Endothelial cell of umbilical vein (primary cell): ENCODE data around the gene NUP43. TPM values are rescaled to one million over a fixed set of nuclear protein-coding genes. Genes with fewer than 3 reads are reported as not detected.

Source experiments
- BruUV-seq: library from RNA; stranded (reverse); fragments of 400-500 nt; replicated peaks from 2 replicates; lab custom pipeline; 2021; lab: Mats Ljungman, UMichigan
- CTCF ChIA-PET: fragments of 300-600, 350-600 bp; sonication (Branson Sonifier 250); formaldehyde crosslinking; loops from one replicate; lab custom pipeline; 2021; ENCODE audit warnings: antibody characterized with exemption, inconsistent platforms; lab: Charles Lee
- POLR2A ChIA-PET: fragments of 300-600, 350-600 bp; sonication (Branson Sonifier 250); formaldehyde crosslinking; loops from one replicate; lab custom pipeline; 2021; ENCODE audit warnings: antibody characterized with exemption, inconsistent platforms; lab: Charles Lee
- DNase-seq: peaks from one replicate; pipeline ENCODE4 v3.0.0-alpha.2; 2011; ENCODE audit warnings: low read depth, low spot score
- FAIRE-seq: peaks from 2 replicates; lab custom pipeline; 2011; peaks lifted over from hg19 to GRCh38; lab: Jason Lieb, UNC
- H2AFZ ChIP-seq: 2 replicates; pipeline ENCODE4 v1.6.0; 2012; ENCODE audit warnings: low read depth, low read length, control low read depth, inconsistent platforms
- H3K27ac ChIP-seq: 2 replicates; pipeline ENCODE4 v1.5.1; 2011; ENCODE audit warnings: low read depth, mild to moderate bottlenecking, control low read depth, low read length, moderate library complexity; ENCODE audit not compliant: insufficient read depth
- H3K27me3 ChIP-seq, 2 experiments: 2 replicates each; pipeline versions ENCODE4 v1.6.0 to v1.6.1; 2011; ENCODE audit warnings: low read length in 2 of 2, mixed read lengths in 1 of 2; ENCODE audit not compliant: control insufficient read depth in 2 of 2, insufficient read depth in 2 of 2
- H3K36me3 ChIP-seq, 2 experiments: 2 replicates in 1 of 2; 3 replicates in 1 of 2; pipeline ENCODE4 v1.5.1; 2011; ENCODE audit warnings: low read length in 2 of 2, mild to moderate bottlenecking in 1 of 2, moderate library complexity in 1 of 2; ENCODE audit not compliant: control insufficient read depth in 2 of 2, insufficient read depth in 2 of 2; ENCODE audit errors: extremely low read depth in 1 of 2
- H3K4me1 ChIP-seq: 3 replicates; pipeline ENCODE4 v1.5.1; 2011; ENCODE audit warnings: mild to moderate bottlenecking, low read length; ENCODE audit not compliant: control insufficient read depth, insufficient read depth; ENCODE audit errors: extremely low read depth
- H3K4me2 ChIP-seq: 2 replicates; pipeline ENCODE4 v1.6.1; 2011; ENCODE audit warnings: low read length, control low read depth, mixed read lengths; ENCODE audit not compliant: insufficient read depth
- H3K4me3 ChIP-seq, 3 experiments: fragments of 200-600 bp in 1 of 3; sonication (generic), shearing (Covaris generic) in 1 of 3; replicated peaks in 1 of 3; 2 replicates each; pipeline ENCODE4 v1.5.1; 2011 to 2016; ENCODE audit warnings: control low read depth in 3 of 3, low read length in 3 of 3, mild to moderate bottlenecking in 2 of 3, inconsistent platforms in 1 of 3, low read depth in 1 of 3, moderate library complexity in 1 of 3; ENCODE audit not compliant: insufficient read depth in 1 of 3
- H3K79me2 ChIP-seq: 2 replicates; pipeline ENCODE4 v1.6.0; 2012; ENCODE audit warnings: low read length, inconsistent platforms; ENCODE audit not compliant: control insufficient read depth, insufficient read depth
- H3K9ac ChIP-seq: replicated peaks from 2 replicates; pipeline ENCODE3; 2011; ENCODE audit warnings: low read length, control low read depth; ENCODE audit not compliant: insufficient read depth; ENCODE audit errors: extremely low read depth
- H3K9me1 ChIP-seq: replicated peaks from 3 replicates; pipeline ENCODE4 v1.6.0; 2011; ENCODE audit warnings: mild to moderate bottlenecking, low read length; ENCODE audit not compliant: control insufficient read depth, insufficient read depth; ENCODE audit errors: extremely low read depth
- H3K9me3 ChIP-seq: replicated peaks from 2 replicates; pipeline ENCODE4 v1.5.1; 2012; ENCODE audit warnings: low read length, inconsistent platforms; ENCODE audit not compliant: control insufficient read depth, insufficient read depth
- H4K20me1 ChIP-seq: replicated peaks from 2 replicates; pipeline ENCODE3; 2011; ENCODE audit warnings: mild to moderate bottlenecking, low read length; ENCODE audit not compliant: control insufficient read depth, insufficient read depth; ENCODE audit errors: extremely low read depth
- CTCF ChIP-seq, 2 donors: IDR thresholded peaks; 1 replicate in 1 of 2; 2 replicates in 1 of 2; pipeline ENCODE4 v1.5.1; 2011; ENCODE audit warnings: low read length in 2 of 2, mild to moderate bottlenecking in 2 of 2, moderate library complexity in 2 of 2, control low read depth in 1 of 2, inconsistent platforms in 1 of 2, low read depth in 1 of 2; ENCODE audit not compliant: insufficient read depth in 1 of 2; ENCODE audit errors: extremely low read depth in 1 of 2
- EZH2 ChIP-seq: IDR thresholded peaks from 2 replicates; pipeline ENCODE4 v1.6.1; 2012; ENCODE audit warnings: borderline replicate concordance, low read depth, mild to moderate bottlenecking, moderate library complexity, low read length, inconsistent platforms; ENCODE audit not compliant: severe bottlenecking
- FOS ChIP-seq: IDR thresholded peaks from 2 replicates; pipeline ENCODE4 v1.6.1; 2011; ENCODE audit warnings: mild to moderate bottlenecking, low read length, moderate library complexity, borderline replicate concordance; ENCODE audit not compliant: insufficient read depth
- GATA2 ChIP-seq: IDR thresholded peaks from 2 replicates; pipeline ENCODE4 v1.7.0; 2011; ENCODE audit warnings: low read depth, mild to moderate bottlenecking, moderate library complexity, mixed read lengths, low read length; ENCODE audit not compliant: insufficient read length, insufficient read depth
- JUN ChIP-seq: IDR thresholded peaks from 2 replicates; pipeline ENCODE4 v1.6.1; 2011; ENCODE audit warnings: borderline replicate concordance, low read depth; ENCODE audit not compliant: insufficient read length, insufficient read depth
- MYC ChIP-seq: IDR thresholded peaks from one replicate; pipeline ENCODE4 v1.6.1; 2011; ENCODE audit warnings: mild to moderate bottlenecking, low read depth, low read length
- POLR2A ChIP-seq: IDR thresholded peaks from 2 replicates; pipeline ENCODE4 v1.6.1; 2012; ENCODE audit warnings: low read depth, mild to moderate bottlenecking, control low read depth, low read length
- POLR2AphosphoS5 ChIP-seq: IDR thresholded peaks from 2 replicates; pipeline ENCODE4 v1.6.1; 2012; ENCODE audit warnings: low read depth, mild to moderate bottlenecking, control low read depth, low read length, moderate library complexity; ENCODE audit not compliant: insufficient read depth
- dilution Hi-C: fragments of 300-500 bp; cut with MboI; formaldehyde crosslinking; loops from one replicate; pipeline ENCODE4 v1.15.0; 2019; ENCODE audit warnings: low sequenced_read_pairs; ENCODE audit not compliant: extremely low pct_ligation_motif_present
- intact Hi-C: fragments of 100-400 bp; cut with micrococcal nuclease; formaldehyde crosslinking; loops from one replicate; pipeline ENCODE4 v1.10.0; 2022
- polyA plus RNA-seq, 4 experiments: library from polyadenylated mRNA; depleted of rRNA in 3 of 4; stranded (reverse) in 3 of 4; unstranded in 1 of 4; fragments of >200 nt; gene quantifications; 2 replicates each; pipeline versions ENCODE4 v1.2.1 to v1.2.3, GENCODE V29; 2011 to 2012; ENCODE audit warnings: missing spikeins in 1 of 4
- total RNA-seq: library from RNA; stranded (reverse); gene quantifications from 2 replicates; pipeline ENCODE4 v1.2.3, GENCODE V29; 2021
- TF ChIP-seq, protein P1 (sequence below): IDR thresholded peaks from 2 replicates; pipeline ENCODE4 v1.6.1; 2011; ENCODE audit not compliant: insufficient read depth, insufficient read length

Gene NUP43
- total and polyA plus RNA-seq, 2 donors (not counting 3 experiments of a cell fraction or from before 2014, with no cell fraction given) = 14.9 to 49.0 TPM

GRCh38 chr6:149694921-149695320 lies 51.4 kb downstream of the NUP43 start:
- Histone ChIP-seq H3K27me3 (no peaks in the 10 kb centered on the region), H3K36me3 (peaks cover 4 to 7% of the 10 kb centered on the region in 2 experiments), H2AFZ (no peak overlapping the region), H3K9me1 (no peaks in the 10 kb centered on the region), H3K4me1 (no peaks in the 10 kb centered on the region), H3K79me2 (peaks cover 68% of the 10 kb centered on the region), H3K9me3 (no peaks in the 10 kb centered on the region), H4K20me1 (peaks cover 2% of the 10 kb centered on the region), H3K4me3 (no peak overlapping the region), H3K27ac (no peak overlapping the region), H3K9ac (no peak overlapping the region), H3K4me2 (no peak overlapping the region)
- TF ChIP-seq GATA2 (no peak), POLR2AphosphoS5 (no peak), JUN (no peak), POLR2A (no peak), FOS (no peak), EZH2 (no peak), MYC (no peak), CTCF (IDR thresholded peaks at IDR 0.05; ENCODE audit: extremely low read depth in 1 of 2, insufficient read depth in 1 of 2, low read depth in 1 of 2, low read length in 2 of 2) (no peak)
- TF ChIP-seq, protein P1, sequence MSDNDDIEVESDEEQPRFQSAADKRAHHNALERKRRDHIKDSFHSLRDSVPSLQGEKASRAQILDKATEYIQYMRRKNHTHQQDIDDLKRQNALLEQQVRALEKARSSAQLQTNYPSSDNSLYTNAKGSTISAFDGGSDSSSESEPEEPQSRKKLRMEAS = no peak
- ChIA-PET CTCF (no interaction called here), POLR2A (no interaction called here)
- intact Hi-C loops = no loop called here
- BruUV-seq = no TSS peak
- dilution Hi-C loops = no loop called here
- DNase-seq (no peak), FAIRE-seq (no peak)
